HG03558 (cell line): ENCODE results near the gene NEK11.
"Not testable (repeated sequence)": the region's sequence is repeated elsewhere in the genome, so short reads cannot be mapped to it uniquely, and the experiment has no call there.

Experiments used
- ATAC-seq: cut with Tn5 transposase; IDR thresholded peaks from one replicate; pipeline ENCODE4 v1.9.1; 2021; ENCODE audit warnings: moderate number of reproducible peaks; ENCODE audit not compliant: unreplicated experiment; ENCODE audit errors: extremely low read depth

The NEK11 gene

DNA sequence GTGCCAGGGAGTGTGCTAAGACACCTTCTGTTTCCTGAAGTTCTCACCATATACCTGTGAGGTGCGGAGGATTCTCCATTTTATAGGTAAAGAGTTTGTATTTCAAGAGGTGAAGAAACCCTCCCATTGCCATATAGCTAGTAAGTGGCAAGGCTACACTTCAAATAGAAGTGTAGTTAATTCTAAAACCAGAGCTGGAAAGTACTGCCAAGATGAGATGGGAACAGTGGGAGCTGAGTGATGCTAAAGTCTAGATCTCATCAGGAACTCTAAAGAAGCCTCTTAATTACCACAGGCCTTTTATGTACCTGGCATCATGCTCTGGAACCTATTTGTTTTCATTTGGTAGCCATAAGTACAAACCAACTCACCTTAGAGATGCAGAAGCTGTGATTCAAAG lies 256.3 kb downstream of the NEK11 start:
- no peak for ATAC-seq

DNA sequence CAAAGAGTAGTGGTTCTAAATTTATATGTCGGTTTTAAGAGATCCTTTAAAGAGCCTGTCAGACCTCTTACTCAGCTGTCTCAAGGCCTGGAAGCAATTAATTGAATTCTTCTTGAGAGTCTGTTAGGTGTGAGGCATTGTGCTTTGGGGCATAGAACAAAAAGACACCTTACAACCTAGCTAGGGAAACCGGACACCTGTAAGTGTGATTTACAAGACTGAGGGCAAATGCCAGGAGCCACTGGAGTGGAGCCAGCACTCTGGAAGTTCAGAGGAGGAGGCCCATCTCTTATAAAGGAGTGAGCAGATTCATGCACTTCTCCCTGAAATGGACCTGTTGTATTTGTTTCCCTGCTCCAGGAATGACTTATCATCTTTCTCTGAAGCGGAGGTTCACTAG lies 257.2 kb downstream of the NEK11 start:
- no peak for ATAC-seq

DNA sequence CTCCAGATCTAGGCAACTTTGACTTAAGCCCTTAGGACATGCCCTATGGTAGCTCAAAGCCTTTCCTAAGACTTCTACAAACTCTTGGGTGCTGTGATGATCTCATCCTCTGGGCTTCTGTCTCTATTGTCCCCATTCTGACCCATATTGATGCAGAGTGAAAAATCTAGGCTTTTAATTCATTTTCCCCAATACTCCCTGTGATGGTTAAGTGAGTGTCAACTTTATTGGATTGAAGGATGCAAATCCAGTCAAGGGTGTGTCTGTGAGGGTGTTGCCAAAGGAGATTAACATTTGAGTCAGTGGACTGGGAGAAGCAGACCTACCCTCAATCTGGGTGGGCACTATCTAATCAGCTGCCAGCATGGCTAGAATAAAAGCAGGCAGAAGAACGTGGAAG lies 257.6 kb downstream of the NEK11 start:
- no peak for ATAC-seq

DNA sequence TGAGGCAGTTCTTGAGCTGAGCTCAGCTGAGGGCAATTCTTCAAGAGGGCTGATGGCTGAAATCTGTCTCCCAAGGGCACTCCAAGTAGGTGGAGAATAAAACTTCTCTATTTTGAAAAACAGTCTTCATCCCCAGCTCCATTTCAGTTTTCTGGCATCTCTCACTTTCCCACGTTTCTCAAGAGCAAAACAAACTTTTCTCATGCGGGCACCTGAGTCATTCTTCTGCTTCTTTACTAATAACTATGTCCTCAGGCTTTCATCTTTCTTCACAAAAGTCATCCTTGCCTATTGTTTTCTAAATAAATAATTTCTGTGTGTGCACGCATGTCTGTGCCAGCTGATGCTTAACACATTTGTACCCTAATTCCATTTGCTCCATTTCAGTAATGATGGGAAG lies 258.8 kb downstream of the NEK11 start:
- ATAC-seq = no peak

DNA sequence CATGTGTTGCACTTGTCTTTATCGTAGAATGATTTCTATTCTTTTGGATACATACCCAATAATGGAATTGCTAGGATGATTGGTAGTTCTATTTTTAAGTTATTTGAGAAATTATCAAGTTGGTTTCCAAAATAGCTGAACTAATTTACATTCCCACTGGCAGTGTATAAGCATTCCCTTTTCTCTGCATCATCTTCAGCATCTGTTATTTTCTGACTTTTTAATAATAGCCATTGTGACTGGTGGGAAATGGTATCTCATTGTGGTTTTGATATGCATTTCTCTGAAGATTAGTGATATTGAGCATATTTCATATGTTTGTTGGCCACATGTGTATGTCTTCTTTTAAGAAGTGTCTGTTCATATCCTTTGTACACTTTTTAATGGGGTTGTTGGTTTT lies 273.2 kb downstream of the NEK11 start:
- ATAC-seq = no peak

DNA sequence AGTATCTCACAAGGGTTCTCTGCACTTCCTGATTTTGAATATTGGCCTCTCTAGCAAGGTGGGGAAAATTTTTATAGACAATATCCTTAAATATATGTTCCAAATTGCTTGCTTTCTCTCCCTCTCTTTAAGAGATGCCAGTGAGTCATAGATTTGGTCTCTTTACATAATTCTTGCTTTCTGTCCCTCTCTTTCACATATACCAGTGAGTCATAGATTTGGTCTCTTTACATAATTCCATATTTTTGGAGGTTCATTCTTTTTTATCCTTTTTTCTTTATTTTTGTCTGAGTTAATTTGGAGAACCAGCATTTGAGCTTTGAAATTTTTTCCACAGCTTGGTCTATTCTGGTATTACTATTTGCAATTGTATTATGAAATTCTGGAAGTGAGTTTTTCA lies 277.2 kb downstream of the NEK11 start:
- no peak for ATAC-seq

DNA sequence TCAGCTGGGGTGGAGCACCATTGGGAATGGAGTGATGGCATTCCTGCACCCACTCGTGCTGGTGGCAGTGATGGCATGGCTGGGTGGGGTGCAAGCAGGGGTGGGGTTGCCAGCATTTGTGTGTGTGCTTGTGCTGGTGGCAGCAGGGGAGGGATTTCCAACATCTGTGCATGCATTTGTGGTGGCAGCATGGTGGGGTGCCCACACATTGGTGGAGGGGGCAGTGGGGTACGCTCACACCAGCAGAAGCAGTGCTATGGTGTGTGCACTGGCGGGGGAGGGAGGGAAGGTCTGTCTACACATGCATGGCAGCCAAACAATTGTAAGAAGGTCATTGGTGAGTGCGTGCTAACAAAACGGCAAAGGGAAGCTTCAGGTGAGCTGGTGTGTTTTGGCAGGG lies 278.2 kb downstream of the NEK11 start:
- ATAC-seq = no peak

DNA sequence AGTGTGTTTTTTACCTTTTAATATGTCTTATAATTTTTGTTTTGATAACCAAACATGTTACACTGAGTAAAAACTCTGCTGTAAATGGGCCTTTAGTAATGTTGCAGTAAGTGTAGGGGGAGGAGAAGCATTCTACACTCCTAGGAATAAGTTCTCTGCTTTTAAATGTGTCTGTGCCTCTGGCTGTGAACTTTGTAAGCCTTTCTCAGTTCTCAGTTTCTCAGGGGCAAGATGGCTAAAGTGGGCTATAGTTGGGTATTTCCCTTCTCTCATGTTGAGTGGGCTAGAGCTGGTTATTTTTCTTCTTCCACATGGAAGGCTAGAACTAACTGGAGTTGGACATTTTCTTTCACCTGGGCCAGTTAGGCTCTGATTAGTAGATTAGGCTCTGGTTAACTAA lies 279.6 kb downstream of the NEK11 start:
- no peak for ATAC-seq

DNA sequence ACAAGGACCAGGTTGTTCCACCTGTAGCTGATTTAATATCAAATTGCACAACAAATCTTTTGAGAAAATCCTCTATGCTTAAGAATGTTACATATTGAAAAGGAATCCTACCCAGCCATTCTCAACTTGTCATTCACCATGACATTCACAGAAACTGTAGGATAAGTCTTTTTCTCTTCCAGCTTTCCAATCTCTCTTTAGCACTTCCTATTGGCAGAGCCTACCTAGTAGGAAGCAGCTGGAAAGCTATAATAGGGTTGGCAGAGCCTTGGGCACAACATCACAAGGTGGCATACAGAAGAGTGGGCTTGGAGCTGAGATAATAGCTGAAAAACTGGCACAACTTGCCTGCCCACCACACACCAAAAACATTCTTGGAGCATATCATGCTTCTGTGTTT lies 287.6 kb downstream of the NEK11 start:
- no peak for ATAC-seq

DNA sequence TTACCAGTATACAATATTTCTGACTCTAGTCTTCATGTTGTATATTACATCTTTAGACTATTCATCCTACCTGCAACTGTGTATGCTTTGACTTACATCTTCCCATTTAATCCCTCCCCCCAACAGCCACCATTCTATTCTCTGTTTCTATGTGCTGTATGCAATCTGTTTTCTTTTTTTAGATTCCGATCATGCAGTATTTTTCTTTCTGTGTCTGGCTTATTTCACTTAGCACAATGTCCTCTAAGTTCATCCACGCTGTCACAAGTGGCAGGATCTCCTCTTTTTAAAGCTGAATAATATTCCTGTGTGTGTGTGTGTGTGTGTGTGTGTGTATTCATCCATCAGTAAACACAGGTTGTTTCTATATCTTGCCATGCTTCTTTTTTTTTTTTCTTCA lies 288.5 kb downstream of the NEK11 start:
- ATAC-seq = no peak

DNA sequence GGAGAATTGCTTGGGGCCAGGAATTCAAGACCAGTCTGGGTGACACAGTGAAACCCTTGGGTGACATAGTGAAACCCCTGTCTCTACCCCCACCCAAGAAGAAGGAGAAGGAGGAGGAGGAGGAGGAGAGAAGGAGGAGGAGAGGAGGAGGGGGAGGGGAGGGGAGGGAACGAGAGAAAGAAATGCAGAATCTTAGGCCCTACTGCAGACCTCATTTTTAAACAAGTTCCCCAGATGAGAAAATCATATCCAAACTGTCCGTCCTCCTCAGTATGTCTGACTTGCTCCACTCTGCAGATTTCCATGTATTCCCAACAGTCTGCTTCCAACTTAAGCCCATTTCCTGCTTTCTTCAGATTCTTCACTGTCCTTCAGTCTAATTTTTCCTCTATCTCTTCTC lies 291.0 kb downstream of the NEK11 start:
- ATAC-seq = no peak

DNA sequence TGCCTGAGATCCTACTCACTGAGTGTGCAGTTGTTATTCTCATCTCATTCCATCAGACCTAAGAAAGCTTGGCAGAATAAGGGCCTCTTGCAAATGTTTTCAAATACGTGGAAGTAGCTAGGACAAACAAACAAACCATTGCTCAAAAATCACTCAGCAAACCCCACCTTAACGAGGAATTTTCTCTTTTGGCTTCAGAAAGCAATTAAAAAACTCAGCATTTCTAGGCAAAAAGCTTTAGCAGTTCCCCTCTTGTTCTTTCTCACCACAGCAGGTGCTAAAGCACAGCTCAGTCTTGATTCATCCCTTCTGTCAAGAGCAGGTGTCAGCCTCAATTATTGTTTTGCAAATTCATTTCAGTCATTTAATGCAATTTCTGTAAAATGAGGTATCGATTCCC lies 296.3 kb downstream of the NEK11 start:
- ATAC-seq = no peak

DNA sequence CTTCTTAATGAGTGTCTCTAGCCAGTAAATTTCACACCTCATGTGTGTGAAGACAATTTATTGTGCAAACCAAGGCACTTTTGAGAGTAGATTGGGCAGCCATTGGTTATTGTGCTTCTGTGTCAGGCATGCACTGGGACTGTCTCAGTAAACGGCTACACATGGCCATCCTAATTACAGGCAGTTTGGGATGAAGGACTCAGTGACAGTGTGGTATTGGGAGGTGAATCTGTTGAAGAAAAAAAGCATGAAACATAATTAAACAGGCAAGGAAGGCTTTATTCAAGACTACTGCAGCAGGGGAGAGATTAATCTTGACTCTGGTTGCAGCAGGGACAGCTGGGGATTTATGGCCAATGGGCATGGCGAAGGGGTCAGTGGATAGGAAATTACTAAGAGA lies 297.1 kb downstream of the NEK11 start:
- ATAC-seq = no peak

DNA sequence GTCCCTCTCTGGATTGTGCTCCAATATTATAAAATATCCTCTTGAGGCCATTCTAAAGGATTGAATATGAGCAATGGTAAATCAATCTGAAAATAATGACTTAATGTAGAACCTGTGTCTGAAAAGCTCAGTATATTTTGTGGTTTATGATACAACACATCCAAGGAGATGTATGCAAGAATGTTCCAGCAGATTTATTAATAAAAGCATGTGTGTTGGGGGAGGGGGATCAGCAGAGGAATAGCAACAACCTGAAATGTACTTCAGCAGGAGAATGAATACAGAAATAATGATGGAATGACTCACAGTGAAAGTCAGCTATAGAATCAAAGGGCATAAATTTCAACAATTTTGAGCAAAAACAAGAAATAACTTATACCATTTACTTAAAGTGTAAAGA lies 298.2 kb downstream of the NEK11 start:
- no peak for ATAC-seq

DNA sequence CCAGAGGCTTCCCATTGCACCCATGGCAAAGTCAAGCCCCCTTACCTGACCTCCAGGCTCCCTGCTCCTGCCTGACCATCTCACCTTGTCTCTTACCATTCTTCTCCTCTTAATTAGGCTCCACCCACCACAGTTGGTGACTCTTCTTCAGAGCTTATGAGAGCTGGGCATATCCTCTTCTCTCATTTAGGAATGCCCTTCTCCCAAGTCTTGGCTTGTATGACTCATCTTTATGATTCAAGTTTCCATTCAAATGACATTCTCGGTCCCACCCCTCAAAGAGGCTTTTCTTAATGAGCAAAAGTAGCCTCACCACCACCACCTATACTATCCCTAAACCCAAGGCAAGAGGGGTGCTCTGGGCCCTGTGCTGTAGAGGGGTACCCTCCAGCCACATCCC lies 299.6 kb downstream of the NEK11 start:
- no peak for ATAC-seq

DNA sequence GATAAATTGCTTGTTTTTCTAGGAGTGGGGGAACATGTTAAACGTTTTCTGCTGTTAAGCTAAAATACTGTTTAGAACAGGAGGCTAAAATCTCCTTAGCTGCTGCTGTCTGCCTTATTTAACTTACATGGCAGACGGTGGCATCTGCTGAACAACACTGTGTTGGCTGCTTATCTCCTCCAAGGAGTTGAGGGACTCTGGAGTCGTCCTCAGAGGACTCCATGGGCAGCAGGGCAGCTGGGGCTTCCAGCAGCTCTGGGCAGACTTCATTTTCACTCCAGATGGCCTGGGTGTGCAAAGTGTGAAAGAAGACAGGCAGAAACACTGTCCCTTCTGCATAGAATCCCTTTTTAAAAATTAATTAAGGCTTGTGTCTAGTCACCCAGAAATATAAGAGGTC lies 302.0 kb downstream of the NEK11 start:
- no peak for ATAC-seq

DNA sequence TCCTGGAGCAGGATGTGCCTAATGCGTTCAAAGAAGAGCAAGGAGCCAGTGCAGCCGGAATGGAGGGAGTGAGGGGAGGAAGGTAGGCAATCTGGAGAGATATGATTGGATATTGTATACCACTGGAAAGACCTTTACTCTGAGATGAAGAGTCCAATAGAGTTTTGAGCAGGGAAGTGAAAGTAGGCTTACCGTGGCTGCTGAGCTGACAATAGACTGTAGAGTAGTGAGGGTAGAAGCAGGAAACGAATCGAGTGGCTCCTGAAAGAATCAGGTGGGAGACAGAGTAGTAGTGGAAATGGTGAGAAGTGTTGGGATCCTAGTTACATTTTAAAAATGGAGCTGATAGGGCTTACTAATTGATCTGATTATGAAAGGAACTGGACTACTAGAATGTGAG lies 303.1 kb downstream of the NEK11 start:
- no peak for ATAC-seq

DNA sequence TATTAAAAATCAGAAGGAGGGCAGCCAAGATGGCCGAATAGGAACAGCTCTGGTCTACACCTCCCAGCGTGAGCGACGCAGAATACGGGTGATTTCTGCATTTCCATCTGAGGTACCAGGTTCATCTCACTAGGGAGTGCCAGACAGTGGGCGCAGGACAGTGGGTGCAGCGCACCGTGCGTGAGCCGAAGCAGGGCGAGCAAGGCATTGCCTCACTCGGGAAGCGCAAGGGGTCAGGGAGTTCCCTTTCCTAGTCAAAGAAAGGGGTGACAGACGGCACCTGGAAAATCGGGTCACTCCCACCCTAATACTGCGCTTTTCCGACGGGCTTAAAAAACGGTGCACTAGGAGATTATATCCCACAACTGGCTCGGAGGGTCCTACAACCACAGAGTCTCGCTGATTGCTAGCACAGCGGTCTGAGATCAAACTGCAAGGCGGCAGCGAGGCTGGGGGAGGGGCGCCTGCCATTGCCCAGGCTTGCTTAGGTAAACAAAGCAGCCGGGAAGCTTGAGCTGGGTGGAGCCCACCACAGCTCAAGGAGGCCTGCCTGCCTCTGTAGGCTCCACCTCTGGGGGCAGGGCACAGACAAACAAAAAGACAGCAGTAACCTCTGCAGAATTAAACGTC lies 304.9 kb downstream of the NEK11 start:
- ATAC-seq = not testable (repeated sequence)

DNA sequence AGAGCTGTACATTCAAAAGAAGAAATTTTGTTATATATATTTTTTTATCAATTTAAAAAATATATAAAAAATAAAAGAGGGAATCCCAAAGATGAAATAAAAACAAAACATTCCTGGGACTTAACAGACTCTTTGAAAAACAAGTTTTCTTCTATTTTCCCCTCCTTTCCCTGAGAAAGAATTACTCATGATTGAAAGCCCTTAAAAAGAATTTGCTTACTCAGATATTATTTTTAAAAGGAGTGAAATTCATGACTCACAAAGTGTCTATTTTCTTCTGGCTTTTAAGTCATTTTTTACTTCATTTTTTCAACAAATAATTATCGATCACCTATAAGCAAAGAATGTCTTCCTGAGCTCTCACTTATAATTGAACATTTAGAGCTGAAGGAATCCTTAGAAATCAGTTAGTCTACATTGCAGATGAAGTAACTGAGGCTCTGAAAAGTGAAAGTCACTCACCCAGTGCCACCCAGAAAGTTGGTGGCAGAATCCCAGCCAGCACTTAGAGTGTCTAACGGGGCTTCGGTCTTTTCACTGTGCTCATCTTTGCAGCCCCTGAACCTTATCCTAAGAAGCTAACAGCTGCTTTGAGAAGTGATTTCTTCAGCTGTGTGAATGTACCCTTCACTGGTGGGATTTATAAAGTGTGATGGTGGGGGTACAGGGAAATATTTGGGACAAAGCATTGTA lies 312.4 kb downstream of the NEK11 start:
- ATAC-seq = no peak

DNA sequence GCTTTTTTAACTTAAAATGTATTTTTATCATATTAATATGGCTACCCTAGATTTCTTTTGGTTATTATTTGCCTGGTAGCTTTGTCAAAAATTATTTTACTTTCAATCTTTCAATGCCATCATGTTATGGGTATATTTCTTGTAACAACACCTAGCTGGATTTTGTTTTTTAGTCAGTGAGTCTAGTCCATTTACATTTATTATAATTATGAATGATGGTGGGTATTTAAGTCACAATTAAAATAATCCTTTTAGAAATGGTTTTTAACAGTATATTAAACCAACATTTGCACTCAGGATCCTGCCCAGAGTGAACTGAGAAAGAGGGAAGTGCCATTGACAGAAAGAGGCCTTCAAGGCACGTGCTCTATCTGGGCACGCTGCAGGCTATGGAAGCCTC lies 315.1 kb downstream of the NEK11 start:
- no peak for ATAC-seq

DNA sequence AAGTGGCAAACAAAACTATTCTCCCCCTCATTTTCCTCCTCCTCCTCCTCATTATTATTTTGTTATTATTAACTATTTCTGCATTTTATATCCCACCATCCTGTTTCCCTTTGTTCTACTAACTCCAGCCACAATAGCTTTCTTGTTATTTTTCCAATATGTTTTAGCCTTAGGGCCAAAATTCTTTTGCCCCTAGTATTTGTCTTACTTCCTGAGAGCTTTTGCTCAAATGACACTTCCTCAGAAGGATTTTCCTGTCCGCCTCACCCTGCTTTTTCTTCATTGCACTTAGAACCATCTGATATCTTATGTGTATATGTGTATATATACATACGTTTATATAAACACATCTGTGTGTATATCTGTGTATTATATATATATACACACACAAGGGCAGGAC lies 322.2 kb downstream of the NEK11 start:
- ATAC-seq = no peak

DNA sequence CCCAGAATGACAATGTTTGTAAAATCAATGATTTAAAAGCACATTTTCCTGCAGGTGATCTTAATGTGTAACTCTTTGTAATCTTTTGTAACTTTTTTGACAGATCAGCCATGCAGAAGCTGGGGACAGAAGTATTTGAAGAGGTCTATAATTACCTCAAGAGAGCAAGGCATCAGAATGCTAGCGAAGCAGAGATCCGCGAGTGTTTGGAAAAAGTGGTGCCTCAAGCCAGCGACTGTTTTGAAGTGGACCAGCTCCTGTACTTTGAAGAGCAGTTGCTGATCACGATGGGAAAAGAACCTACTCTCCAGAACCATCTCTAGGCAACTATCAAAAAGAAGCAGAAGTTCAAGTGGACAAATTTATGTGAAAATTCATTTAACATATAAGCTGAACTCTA lies 322.8 kb downstream of the NEK11 start:
- ATAC-seq = no peak
